GM04503 (cell line): ENCODE results near the gene FGD1.

Experiments used
- DNase-seq: peaks from one replicate; pipeline ENCODE4 v3.0.0-alpha.2; 2012; ENCODE audit warnings: low read depth

FGD1 gene

DNA sequence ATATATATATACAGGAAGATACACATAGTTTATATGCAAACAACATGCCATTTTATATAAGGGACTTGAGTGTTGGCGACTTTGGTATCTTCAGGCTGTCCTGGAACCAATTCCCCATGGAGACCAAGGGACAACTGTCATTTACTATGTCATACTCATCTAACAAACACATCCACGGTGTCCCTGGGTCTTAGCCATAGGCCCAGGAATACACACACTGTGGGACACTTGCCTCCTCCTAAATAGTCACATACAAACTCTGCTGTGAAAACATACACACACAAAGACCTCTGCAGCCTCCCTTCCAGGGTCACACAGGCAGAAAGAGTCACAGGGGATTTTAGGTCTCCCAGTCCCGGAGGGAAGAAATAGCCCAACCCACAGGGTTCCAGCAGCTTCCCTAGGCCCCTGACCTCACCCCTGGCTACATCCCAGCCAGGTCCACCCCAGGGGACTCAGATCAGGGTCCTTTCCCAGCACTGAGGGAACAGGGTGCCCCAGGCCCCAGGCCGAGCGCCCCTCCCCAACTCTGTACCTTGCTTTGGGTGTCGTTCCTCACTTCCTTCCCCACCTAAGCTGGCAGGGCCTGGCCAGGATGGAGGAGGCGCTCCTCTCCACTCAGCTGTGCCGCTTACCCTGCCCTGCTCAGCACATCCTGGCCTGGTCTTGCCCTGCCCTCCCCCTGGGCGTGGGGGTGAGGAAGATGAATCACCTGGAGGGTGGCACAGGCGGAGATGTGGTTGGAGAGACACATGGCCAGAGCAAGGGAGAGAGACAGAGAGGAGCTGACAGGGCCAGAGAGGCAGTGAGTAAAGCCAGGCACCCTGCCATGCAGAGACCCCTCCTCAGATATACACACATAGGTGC, 21.8 kb downstream of the FGD1 start:
- no peak for DNase-seq

DNA sequence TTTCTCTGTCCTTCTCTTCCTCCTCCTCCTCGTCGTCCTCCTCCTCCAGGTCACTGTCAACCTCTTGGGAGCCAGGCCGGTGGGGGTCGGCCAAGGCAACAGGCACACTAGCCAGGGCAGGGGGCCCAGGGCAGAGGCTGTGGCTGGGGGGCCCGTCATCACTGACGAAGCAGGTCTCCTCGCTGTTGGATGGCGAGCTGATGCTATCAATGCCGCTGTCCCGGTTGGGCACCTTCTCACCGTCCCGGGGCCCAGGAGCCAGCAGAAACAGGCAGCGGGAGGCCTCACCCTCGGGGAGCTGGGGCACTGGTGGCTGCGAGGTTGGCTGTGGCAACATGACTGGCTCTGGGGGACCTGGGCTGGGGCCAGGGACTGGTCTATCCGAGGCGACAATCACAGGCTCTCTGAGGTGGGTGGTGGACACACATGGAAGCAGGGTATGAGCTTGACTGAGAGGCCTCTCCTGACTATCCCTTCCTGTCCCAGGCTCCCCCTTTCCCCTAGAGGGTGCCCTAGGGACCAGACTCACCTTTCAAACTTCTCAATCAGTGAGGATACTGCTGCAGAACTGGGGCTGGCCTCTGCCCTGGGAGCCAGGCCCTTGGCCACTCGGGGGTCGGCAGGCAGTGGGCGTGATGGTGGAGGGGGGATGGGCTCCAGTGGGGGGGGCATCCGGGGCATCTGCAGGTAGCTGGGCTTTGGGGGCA, 25.8 kb downstream of the FGD1 start:
- DNase-seq: no peak

DNA sequence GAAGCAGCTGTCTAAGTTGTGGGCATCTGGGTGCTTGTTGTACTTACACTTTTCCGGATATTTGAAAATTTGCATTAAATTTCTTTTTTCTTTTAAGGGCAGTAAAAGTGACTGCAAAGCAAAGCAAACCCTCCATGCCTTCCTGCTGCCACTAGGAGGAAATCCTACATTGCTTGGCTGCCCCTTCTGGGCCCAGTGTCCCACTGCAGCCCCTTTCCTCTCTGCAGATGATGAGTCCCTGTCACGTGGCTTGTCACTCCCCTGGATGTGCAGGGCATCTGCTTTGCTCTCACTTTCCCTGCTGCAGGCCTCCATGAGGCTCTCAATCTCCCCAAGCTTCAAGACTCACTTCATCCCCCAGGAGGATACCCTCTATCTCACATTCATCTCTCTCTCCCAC, 43.1 kb downstream of the FGD1 start:
- no peak for DNase-seq

DNA sequence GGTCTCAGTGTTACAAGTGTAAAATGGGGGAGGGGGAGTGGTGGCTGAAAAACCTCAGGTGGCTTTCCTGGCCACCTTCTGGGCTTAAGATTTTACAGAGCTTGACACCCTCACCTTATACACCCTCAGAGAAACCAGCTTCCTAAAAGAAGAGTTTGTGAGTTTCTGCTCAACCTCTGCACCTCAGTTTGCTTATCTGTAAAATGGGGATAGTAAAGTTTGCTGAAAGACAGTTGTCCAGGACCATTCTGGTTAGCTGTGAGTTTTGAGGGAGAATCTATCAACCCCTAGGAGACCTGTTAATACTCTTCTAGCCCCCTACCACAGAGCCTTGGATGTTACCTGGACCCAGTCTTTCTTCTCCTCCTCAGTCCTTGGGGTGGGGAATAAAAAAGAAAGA, 46.1 kb downstream of the FGD1 start:
- DNase-seq: no peak

DNA sequence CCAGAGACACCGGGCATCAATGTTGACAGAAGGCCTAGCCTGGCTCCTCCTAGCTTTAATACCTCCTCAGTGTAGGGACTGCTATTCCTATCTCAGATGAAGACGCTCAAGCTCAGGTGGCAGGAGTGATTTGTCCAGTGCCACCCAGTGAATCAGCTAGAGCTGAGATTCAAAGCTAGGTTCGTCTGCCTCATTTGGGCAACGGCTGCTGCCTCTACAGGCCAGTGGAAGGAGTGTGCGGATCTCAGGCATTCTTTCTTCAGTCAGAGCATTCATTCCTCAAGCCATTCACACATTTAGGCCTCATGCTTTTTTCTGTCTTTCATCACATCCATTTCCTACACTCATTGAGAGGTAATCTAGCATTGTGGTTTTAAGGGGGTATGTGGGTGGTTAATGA, 48.6 kb downstream of the FGD1 start:
- DNase-seq: no peak

DNA sequence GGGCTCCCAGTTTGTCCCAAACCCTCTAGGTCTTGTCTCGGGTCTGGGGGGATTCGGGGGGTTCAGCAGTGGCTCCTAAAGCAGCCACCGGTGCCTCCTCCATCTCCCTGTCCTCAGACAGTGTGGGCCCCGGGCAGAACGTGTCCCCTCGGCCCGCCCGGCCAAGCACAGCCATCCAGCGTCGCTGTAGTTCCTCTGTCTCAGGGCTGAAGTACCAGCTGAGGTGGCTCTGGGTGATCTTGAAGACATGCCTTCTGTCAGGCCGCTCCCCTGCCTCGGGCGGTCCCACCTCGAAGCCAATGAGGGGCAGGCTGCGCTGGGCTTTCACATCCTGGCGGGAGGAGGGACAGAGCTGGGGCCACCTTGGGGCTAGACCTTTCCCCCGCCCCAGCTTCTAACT, 50.0 kb downstream of the FGD1 start:
- DNase-seq: no peak

DNA sequence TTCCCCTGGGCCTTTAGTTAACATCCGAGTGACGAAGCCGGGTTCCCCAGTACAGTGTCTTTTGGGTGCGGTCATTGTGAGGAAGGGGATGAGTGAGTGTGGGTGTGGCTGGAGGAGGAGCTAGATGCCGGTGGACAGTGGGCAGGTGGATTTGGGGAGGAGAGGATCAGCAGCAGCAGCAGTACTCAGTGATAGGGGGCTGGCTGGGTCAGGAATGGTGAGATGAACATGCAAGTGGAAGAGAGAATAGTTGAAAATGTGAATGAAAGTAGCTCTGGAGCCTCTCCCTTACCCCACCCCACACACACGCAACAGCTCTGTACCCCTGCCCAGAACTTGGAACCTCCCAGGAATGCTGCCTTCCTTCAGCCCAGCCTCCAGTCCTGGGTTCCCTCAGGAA, 51.3 kb downstream of the FGD1 start:
- no peak for DNase-seq

DNA sequence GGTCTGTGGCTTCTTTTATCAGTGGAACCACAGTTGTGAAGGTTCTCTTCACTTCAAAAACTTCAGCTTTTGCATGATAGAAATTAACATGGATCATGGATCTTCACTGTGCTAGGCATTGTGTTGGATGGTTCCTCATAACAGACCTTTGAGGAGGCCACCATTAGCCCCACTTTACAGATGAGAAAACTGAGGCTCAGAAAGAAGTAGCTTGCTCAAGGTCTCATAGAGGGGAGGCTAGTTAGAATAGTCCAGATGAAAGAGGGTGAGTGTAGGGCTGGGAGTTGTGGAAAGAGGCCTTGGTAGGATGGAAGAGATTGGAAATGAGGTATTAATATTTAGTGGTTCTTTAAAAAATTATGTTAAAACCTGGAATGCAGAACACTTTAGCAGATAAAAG, 53.2 kb downstream of the FGD1 start:
- no peak for DNase-seq

DNA sequence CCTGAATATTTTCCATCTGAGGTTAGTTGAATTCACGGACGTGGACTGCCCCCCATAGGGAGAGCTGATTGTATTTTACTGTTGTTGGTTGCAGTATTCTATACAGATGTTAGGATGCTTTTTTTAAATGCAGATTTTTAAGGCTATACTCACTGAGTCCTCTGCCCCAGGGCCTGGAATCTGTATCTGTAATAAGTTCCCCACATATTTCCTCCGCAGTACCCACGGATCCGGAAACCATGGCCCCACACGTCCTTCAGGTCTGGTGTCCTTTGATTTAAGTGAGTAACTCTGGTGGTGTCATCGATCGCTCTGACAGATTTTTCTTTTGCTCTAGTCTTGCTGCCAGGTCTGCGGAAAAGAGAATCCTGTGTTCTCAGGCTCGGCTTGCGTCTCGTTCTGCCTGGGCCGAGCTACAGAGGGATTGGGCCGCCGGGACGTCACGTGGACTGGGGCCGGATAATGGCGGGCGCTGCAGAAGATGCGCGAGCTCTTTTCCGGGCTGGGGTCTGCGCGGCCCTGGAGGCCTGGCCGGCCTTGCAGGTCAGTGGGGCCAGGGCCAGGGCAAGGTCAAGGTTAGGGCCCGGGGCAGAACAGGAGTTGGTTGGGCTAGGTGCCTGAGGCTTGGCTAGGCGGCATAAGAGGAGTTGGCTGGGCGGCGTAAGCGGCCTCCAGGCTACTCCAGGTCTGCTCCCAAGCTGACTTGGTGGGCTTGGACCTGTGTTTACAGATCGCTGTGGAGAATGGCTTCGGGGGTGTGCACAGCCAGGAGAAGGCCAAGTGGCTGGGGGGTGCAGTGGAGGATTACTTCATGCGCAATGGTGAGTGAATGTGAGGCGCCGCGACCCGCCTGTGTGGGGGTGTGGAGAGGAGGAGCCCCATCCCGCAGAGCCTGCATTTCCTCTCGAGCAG, 55.8 kb downstream of the FGD1 start, which contains the start of gene TSR2:
Gene TSR2 (plus strand): TSS at position 445 of the 912 bp plus-strand sequence. CDS start 18 bp downstream, at position 463.
- peak; percentile 46 for DNase-seq

DNA sequence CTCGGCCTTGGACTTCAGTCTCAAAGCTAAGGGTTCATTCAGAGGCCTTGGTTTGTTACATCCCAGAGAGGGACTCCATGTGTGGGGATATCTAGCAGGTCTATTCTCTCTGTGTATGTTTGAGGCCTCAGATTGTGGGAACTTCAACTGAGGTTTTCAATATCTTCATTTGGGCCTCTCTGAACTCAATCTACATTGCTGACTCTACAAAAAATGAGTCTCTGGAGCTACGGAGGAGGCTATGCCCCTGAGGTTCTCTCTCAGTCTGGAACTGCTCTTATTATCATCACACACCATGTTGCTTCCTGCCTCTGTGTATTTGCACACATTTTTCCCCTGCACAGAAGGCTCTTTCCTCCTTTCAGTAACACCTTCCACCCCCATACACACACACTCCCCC, 60.9 kb downstream of the FGD1 start:
- DNase-seq: no peak

DNA sequence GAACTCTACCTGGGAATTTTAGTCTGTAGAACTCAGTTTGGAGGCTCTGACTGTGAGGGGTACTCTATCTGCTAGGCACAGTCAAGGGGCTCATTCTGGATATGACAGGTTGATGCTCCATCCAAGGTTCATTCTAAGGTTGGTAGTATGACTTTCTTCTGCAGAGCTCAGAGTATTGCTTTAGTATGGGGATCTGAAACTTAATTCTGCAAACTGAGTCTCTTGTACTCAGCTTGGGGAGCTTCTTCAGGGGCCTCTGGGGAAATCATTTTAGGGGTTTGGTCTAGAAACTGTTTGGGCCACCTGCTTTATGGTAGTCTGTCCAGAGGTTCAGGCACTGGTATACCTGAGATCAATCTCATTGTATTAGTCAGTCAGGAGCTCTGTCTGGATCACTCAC, 65.5 kb downstream of the FGD1 start:
- no peak for DNase-seq

DNA sequence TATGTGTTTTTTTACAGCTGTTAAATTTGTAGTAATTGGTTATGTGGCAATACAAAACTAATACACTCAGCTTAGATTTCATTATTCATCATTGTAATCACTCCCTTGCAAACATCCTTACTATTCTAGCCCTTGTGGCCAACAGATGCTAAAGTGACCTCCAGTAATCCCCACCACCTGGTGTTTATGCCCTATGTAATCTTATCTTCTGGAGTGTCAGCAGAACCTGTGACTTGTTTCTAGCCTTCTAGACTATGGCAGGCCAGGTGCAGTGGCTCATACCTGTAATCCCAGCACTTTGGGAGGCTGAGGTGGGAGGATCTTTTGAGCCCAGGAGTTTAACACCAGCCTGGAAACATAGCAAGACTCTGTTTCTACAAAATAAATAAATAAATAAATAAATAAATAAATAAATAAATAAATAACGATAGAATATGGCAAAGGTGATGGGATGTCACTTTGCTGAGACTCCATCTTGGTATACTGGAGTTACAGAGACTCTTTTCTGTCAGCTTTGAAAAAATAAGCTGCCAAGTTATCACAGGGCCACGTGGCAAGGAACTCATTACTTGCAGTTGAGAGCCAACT, 68.1 kb downstream of the FGD1 start:
- DNase-seq: no peak

DNA sequence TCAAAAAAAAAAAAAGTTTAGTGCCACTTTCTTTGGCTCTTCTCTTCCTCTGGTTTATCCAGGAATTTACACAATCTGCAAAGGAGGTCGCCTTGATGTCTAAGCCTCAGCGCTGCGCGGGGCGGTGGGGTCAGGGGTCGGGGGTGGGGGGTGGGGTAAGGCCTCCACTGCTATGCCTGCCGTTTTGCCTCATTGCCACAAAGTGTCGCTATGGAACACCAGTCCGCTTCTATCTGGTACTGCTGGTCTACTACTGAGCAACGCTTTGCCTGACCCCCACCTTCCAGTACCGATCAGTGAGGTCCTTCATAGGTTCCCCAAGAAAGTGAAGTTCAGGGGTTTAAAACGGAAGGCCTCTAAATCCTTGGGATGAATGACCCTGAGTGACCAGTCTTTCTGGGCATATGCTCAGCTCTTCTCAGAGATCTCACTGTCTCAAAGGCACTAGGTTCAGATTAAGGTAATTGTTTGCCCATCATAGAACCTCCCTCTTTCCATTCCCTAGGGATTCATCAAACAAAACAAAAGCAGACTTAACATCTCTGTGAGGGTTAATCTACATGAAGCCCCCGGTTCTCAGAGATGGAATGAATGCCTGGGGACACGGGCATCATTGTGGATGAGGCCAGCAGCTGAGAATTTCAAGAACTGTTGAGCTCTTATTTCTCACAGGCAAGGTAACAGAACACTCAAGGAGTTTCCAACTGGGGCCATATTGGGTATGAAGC, 72.7 kb downstream of the FGD1 start:
- DNase-seq: no peak

DNA sequence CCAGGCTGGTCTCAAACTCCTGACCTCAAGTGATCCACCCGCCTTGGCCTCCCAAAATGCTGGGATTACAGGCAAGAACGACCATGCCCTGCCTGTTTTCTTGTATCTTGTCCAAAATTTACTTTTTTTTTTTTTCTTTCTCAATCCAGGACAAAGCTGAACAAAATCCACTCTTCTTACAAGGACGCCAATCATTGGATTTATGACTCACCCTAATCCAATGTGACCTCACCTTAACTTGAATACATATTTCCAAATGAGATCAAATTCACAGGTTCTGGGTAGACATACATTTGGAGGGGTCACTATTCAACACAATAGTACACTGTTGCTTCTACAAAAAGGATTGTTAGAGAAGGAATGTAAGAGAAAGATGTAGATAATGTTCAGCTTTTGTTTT, 73.9 kb downstream of the FGD1 start:
- no peak for DNase-seq

DNA sequence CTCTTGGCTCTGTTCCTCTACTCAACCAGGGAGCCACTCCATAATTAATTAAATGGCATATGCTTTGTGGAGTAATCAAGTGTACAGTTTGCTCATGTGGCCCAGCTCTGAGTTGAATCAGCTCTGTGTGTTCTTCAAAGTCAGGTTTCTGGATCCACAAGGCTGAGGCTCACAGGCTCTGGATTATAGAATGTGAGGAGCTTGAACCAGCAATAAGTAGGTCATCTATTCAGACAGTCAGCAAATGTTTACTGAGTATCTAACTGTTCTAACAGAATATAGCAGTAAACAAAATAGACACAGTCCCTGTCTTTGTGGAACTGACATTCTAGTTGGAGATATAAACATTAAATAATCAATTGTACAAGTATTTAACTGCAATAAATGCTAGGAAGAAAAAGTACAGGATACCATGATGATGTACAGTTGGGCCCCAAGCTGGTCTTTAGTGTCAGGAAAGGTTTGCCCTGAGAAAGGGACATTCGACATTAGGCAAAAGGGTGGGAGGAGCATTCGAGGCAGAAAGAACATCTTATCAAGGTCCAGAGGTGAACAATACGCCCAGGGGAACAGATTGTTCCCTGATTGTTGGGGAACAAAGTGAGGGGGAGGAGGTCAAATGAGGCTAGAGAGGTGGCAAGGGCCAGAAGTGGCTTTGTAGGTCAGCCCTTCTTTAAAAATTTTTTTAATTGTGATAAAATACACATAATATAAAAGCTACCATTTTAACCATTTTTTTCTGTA, 76.3 kb downstream of the FGD1 start:
- DNase-seq: no peak

DNA sequence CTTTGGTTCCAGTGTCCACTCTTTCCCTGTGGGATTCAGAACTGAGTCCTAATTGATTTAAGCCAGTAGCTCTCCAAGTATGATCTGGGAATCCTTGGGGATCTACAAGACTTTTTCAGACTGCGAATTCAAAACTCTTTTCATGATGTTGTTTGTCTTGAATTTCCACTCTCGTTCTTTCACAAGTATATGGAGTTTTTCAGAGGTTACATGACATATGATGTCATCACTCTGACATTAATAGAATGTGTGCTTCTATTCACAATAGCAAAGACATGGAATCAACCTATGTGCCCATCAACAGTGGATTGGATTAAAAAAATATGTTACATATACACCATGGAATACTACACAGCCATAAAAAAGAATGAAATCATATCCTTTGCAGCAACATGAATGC, 79.1 kb downstream of the FGD1 start:
- DNase-seq: no peak

DNA sequence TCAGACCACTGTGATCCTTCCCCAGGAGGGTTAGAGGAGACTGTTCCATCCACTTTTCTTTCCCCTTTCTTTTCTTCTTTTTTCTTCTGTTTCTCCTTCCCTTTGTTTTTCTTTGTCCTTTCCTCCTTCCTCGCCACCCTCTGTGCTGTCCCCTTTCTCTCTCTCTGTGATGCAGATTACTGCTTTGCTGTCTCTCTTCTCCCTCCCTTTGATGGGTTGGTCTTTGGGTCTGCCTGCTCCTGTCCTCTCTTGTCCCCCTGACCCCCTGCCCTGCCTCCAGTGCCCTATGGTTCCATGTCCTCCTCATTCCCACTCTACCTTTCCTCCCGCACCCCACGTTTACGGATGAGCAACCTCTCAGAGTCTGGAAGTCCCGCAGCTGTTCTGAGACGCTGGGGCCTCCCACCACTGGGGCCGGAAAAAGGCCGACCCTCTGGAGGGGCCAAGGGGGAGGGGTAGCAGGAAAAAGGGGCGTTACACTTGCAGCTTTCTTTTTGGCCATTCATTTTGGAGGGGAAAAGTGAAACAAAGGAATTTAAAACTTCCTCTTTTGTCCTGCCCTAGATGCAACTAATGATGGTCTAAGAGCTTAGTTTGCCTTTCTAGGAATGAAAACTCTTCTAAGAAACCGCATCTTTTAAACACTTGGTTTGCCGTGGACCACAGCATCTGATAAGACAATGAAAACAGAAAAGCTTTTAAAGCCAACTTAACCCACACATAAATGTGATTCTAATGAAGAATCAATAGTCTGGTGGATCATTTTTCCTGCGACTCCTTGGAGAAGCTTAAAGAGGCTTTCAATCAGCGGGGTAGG, 80.3 kb downstream of the FGD1 start:
- DNase-seq: no peak

DNA sequence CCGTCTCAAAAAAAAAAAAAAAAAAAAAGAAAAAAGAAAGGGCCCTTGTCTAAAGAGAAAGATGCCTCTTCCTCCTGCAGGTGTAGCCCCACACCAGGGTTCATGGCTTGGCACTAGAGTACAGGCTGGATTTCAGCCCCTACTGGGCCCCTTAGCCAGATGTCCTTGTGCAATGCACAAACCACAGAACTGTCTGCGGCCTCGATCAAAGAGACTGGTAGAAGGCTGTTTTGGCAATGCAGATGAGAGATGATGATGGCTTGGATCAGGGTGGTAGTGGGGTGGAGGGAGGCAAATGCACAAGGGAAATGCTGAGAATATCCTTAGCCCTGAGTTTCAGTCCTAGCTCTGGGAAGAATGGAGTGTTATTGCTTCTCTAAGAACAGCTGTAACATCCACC, 82.3 kb downstream of the FGD1 start:
- no peak for DNase-seq

DNA sequence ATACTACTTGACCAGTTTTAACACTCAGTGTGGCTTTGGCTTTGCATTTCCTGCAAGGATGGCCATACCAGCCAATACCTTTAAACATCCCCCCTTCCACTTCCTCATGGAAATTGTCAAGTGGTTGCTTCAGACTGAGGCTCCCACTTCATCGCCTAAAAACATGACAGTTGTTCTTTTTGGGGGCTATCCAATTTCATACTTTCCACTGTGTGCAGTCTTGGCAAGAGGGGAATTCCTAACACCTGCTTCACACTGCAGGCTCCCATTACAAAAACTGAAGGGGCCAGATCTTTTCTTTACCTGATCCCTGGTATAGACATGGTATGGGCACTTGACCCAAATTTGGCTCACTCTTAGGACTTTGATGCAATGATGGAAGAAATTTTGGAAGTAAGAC, 84.3 kb downstream of the FGD1 start:
- DNase-seq: no peak

DNA sequence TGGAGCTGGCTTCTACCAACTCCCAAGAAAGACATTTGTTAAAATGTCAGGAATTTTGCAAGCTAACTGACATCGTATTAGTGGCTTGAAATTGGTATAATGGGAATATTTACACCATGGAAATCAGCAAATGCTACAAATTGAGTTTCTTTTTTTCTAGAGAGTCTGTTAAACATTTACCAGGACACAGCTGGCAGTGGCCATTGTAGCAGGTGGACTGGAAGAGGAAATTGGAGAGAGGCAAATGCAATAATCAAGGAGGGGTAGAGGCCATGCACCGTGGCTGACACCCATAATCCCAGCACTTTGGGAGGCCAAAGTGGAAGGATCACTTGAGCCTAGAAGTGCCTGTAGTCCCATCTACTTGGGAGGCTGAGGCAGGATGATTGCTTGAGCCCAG, 88.8 kb downstream of the FGD1 start:
- no peak for DNase-seq
